Endothelial cell of umbilical vein (primary cell): Measurements from ENCODE around the gene VTA1. TPM values are rescaled to one million over a fixed set of nuclear protein-coding genes. Genes with fewer than 3 reads are reported as not detected.

Experiments
- BruUV-seq: library from RNA; stranded (reverse); fragments of 400-500 nt; replicated peaks from 2 replicates; lab custom pipeline; 2021; lab: Mats Ljungman, UMichigan
- CTCF ChIA-PET: fragments of 300-600, 350-600 bp; sonication (Branson Sonifier 250); formaldehyde crosslinking; loops from one replicate; lab custom pipeline; 2021; ENCODE audit warnings: antibody characterized with exemption, inconsistent platforms; lab: Charles Lee
- POLR2A ChIA-PET: fragments of 300-600, 350-600 bp; sonication (Branson Sonifier 250); formaldehyde crosslinking; loops from one replicate; lab custom pipeline; 2021; ENCODE audit warnings: antibody characterized with exemption, inconsistent platforms; lab: Charles Lee
- DNase-seq: peaks from one replicate; pipeline ENCODE4 v3.0.0-alpha.2; 2011; ENCODE audit warnings: low read depth, low spot score
- FAIRE-seq: peaks from 2 replicates; lab custom pipeline; 2011; peaks lifted over from hg19 to GRCh38; lab: Jason Lieb, UNC
- H2AFZ ChIP-seq: 2 replicates; pipeline ENCODE4 v1.6.0; 2012; ENCODE audit warnings: low read depth, low read length, control low read depth, inconsistent platforms
- H3K27ac ChIP-seq: 2 replicates; pipeline ENCODE4 v1.5.1; 2011; ENCODE audit warnings: low read depth, mild to moderate bottlenecking, control low read depth, low read length, moderate library complexity; ENCODE audit not compliant: insufficient read depth
- H3K27me3 ChIP-seq, 2 experiments: 2 replicates each; pipeline versions ENCODE4 v1.6.0 to v1.6.1; 2011; ENCODE audit warnings: low read length in 2 of 2, mixed read lengths in 1 of 2; ENCODE audit not compliant: control insufficient read depth in 2 of 2, insufficient read depth in 2 of 2
- H3K36me3 ChIP-seq, 2 experiments: 2 replicates in 1 of 2; 3 replicates in 1 of 2; pipeline ENCODE4 v1.5.1; 2011; ENCODE audit warnings: low read length in 2 of 2, mild to moderate bottlenecking in 1 of 2, moderate library complexity in 1 of 2; ENCODE audit not compliant: control insufficient read depth in 2 of 2, insufficient read depth in 2 of 2; ENCODE audit errors: extremely low read depth in 1 of 2
- H3K4me1 ChIP-seq: 3 replicates; pipeline ENCODE4 v1.5.1; 2011; ENCODE audit warnings: mild to moderate bottlenecking, low read length; ENCODE audit not compliant: control insufficient read depth, insufficient read depth; ENCODE audit errors: extremely low read depth
- H3K4me2 ChIP-seq: 2 replicates; pipeline ENCODE4 v1.6.1; 2011; ENCODE audit warnings: low read length, control low read depth, mixed read lengths; ENCODE audit not compliant: insufficient read depth
- H3K4me3 ChIP-seq, 3 experiments: fragments of 200-600 bp in 1 of 3; sonication (generic), shearing (Covaris generic) in 1 of 3; replicated peaks in 1 of 3; 2 replicates each; pipeline ENCODE4 v1.5.1; 2011 to 2016; ENCODE audit warnings: control low read depth in 3 of 3, low read length in 3 of 3, mild to moderate bottlenecking in 2 of 3, inconsistent platforms in 1 of 3, low read depth in 1 of 3, moderate library complexity in 1 of 3; ENCODE audit not compliant: insufficient read depth in 1 of 3
- H3K79me2 ChIP-seq: 2 replicates; pipeline ENCODE4 v1.6.0; 2012; ENCODE audit warnings: low read length, inconsistent platforms; ENCODE audit not compliant: control insufficient read depth, insufficient read depth
- H3K9ac ChIP-seq: replicated peaks from 2 replicates; pipeline ENCODE3; 2011; ENCODE audit warnings: low read length, control low read depth; ENCODE audit not compliant: insufficient read depth; ENCODE audit errors: extremely low read depth
- H3K9me1 ChIP-seq: replicated peaks from 3 replicates; pipeline ENCODE4 v1.6.0; 2011; ENCODE audit warnings: mild to moderate bottlenecking, low read length; ENCODE audit not compliant: control insufficient read depth, insufficient read depth; ENCODE audit errors: extremely low read depth
- H3K9me3 ChIP-seq: replicated peaks from 2 replicates; pipeline ENCODE4 v1.5.1; 2012; ENCODE audit warnings: low read length, inconsistent platforms; ENCODE audit not compliant: control insufficient read depth, insufficient read depth
- H4K20me1 ChIP-seq: replicated peaks from 2 replicates; pipeline ENCODE3; 2011; ENCODE audit warnings: mild to moderate bottlenecking, low read length; ENCODE audit not compliant: control insufficient read depth, insufficient read depth; ENCODE audit errors: extremely low read depth
- CTCF ChIP-seq, 2 donors: IDR thresholded peaks; 1 replicate in 1 of 2; 2 replicates in 1 of 2; pipeline ENCODE4 v1.5.1; 2011; ENCODE audit warnings: low read length in 2 of 2, mild to moderate bottlenecking in 2 of 2, moderate library complexity in 2 of 2, control low read depth in 1 of 2, inconsistent platforms in 1 of 2, low read depth in 1 of 2; ENCODE audit not compliant: insufficient read depth in 1 of 2; ENCODE audit errors: extremely low read depth in 1 of 2
- FOS ChIP-seq: IDR thresholded peaks from 2 replicates; pipeline ENCODE4 v1.6.1; 2011; ENCODE audit warnings: mild to moderate bottlenecking, low read length, moderate library complexity, borderline replicate concordance; ENCODE audit not compliant: insufficient read depth
- GATA2 ChIP-seq: IDR thresholded peaks from 2 replicates; pipeline ENCODE4 v1.7.0; 2011; ENCODE audit warnings: low read depth, mild to moderate bottlenecking, moderate library complexity, mixed read lengths, low read length; ENCODE audit not compliant: insufficient read length, insufficient read depth
- JUN ChIP-seq: IDR thresholded peaks from 2 replicates; pipeline ENCODE4 v1.6.1; 2011; ENCODE audit warnings: borderline replicate concordance, low read depth; ENCODE audit not compliant: insufficient read length, insufficient read depth
- dilution Hi-C: fragments of 300-500 bp; cut with MboI; formaldehyde crosslinking; loops from one replicate; pipeline ENCODE4 v1.15.0; 2019; ENCODE audit warnings: low sequenced_read_pairs; ENCODE audit not compliant: extremely low pct_ligation_motif_present
- intact Hi-C: fragments of 100-400 bp; cut with micrococcal nuclease; formaldehyde crosslinking; loops from one replicate; pipeline ENCODE4 v1.10.0; 2022
- polyA plus RNA-seq, 4 experiments: library from polyadenylated mRNA; depleted of rRNA in 3 of 4; stranded (reverse) in 3 of 4; unstranded in 1 of 4; fragments of >200 nt; gene quantifications; 2 replicates each; pipeline versions ENCODE4 v1.2.1 to v1.2.3, GENCODE V29; 2011 to 2012; ENCODE audit warnings: missing spikeins in 1 of 4
- total RNA-seq: library from RNA; stranded (reverse); gene quantifications from 2 replicates; pipeline ENCODE4 v1.2.3, GENCODE V29; 2021

The VTA1 gene
- total and polyA plus RNA-seq, 2 donors (not counting 3 experiments of a cell fraction or from before 2014, with no cell fraction given) = 39.0 to 40.9 TPM

- dilution Hi-C loops (no loop called here), intact Hi-C loops (no loop called here)
- Histone ChIP-seq H4K20me1 (no peaks in the 10 kb centered on the region), H3K9me3 (no peaks in the 10 kb centered on the region), H3K9ac (peak overlapping the region; percentile 38), H3K4me3 (peak overlapping the region in 1 of 3 experiments; percentile 11), H3K27me3 (no peaks in the 10 kb centered on the region), H2AFZ (no peak overlapping the region), H3K9me1 (no peaks in the 10 kb centered on the region), H3K27ac (peak overlapping the region; percentile 59), H3K4me2 (peak overlapping the region; percentile 74), H3K79me2 (peaks cover 19% of the 10 kb centered on the region), H3K36me3 (peaks cover 0 to 2% of the 10 kb centered on the region in 2 experiments), H3K4me1 (peaks cover 37% of the 10 kb centered on the region)
- ChIA-PET POLR2A (no interaction called here), CTCF (interaction anchor here (0.7 to 4.1 kb wide), 7 partner anchors 9 to 278 kb away, joined by 3 to 25 read pairs (median 4); no protein-coding TSS in a partner anchor)
- BruUV-seq = TSS peak; percentile 88
- TF ChIP-seq FOS (peak; percentile 46), GATA2 (no peak), JUN (peak; percentile 12)
- DNase-seq (peak; percentile 28), FAIRE-seq (no peak)
Measured at GRCh38 chr6:142195862-142196541, 48.9 kb downstream of the VTA1 start.

GRCh38 chr6:142200846-142201628, 54.0 kb downstream of the VTA1 start:
- dilution Hi-C loops = no loop called here
- Histone ChIP-seq H3K27ac (peak overlapping the region; percentile 78), H3K36me3 (peaks cover 0 to 5% of the 10 kb centered on the region in 2 experiments), H3K4me2 (peak overlapping the region; percentile 85), H3K4me3 (no peak overlapping the region), H3K27me3 (no peaks in the 10 kb centered on the region), H2AFZ (no peak overlapping the region), H3K79me2 (peaks cover 11% of the 10 kb centered on the region), H3K9ac (peak overlapping the region; percentile 47), H4K20me1 (no peaks in the 10 kb centered on the region), H3K9me1 (peaks cover 2% of the 10 kb centered on the region), H3K9me3 (no peaks in the 10 kb centered on the region), H3K4me1 (peaks cover 38% of the 10 kb centered on the region)
- FAIRE-seq (no peak), DNase-seq (peak; percentile 83)
- no TSS peak for BruUV-seq
- intact Hi-C loops = loop anchor here (5.0 kb wide), 1 partner anchor 194 kb away; no protein-coding TSS in a partner anchor
- CTCF ChIA-PET = interaction anchor here (0.9 to 1.2 kb wide), 2 partner anchors 36 to 45 kb away, joined by 3 to 13 read pairs; no protein-coding TSS in a partner anchor
- no peak for TF ChIP-seq CTCF (IDR thresholded peaks at IDR 0.05; ENCODE audit: extremely low read depth in 1 of 2, insufficient read depth in 1 of 2, low read depth in 1 of 2, low read length in 2 of 2)
- peak; percentile 47 for TF ChIP-seq GATA2
- POLR2A ChIA-PET = no interaction called here
